SK-N-MC (cell line): Measurements from ENCODE around the gene IFFO2.

ENCODE experiments used
- DNase-seq: peaks from one replicate; pipeline ENCODE4 v3.0.0-alpha.2; 2011; ENCODE audit warnings: low read depth, low spot score
- H3K27ac ChIP-seq: fragments of 200-600 bp; sonication (generic); 2 replicates; pipeline ENCODE4 v1.5.1; 2016; ENCODE audit warnings: mixed run types
- H3K36me3 ChIP-seq: fragments of 200-600 bp; sonication (generic); 2 replicates; pipeline ENCODE4 v1.6.1; 2017; ENCODE audit warnings: antibody characterized with exemption, low read length, mixed read lengths; ENCODE audit not compliant: insufficient read depth
- H3K4me3 ChIP-seq: fragments of 200-600 bp; sonication (generic); 2 replicates; pipeline ENCODE4 v1.5.1; 2016
- H3K9ac ChIP-seq: fragments of 200-600 bp; sonication (generic); 2 replicates; pipeline ENCODE4 v1.8.0; 2017; ENCODE audit warnings: mixed run types, mixed read lengths; ENCODE audit not compliant: insufficient read length
- H3K9me3 ChIP-seq: fragments of 200-600 bp; sonication (generic); 2 replicates; pipeline ENCODE4 v1.6.1; 2017; ENCODE audit warnings: low read depth, mild to moderate bottlenecking, antibody characterized with exemption, low read length, moderate library complexity, mixed read lengths
- EZH2 ChIP-seq: fragments of 200-600 bp; sonication (generic); IDR thresholded peaks from one replicate; pipeline ENCODE4 v1.6.1; 2017; ENCODE audit warnings: antibody characterized with exemption
- FOXP2 ChIP-seq: optimal IDR thresholded peaks from 2 replicates; pipeline ENCODE3; 2011; ENCODE audit warnings: mild to moderate bottlenecking, moderate library complexity; ENCODE audit not compliant: insufficient read depth; ENCODE audit errors: extremely low read length, control extremely low read depth
- POLR2AphosphoS5 ChIP-seq: IDR thresholded peaks from 2 replicates; pipeline ENCODE4 v1.6.1; 2012; ENCODE audit warnings: mild to moderate bottlenecking, low read depth, low read length, borderline replicate concordance

The IFFO2 gene

GRCh38 chr1:18974606-18975005, 18.1 kb upstream of the IFFO2 start:
- DNase-seq: no peak
- no peak overlapping the region for H3K4me3 ChIP-seq
- no peak overlapping the region for H3K27ac ChIP-seq
- no peaks in the 10 kb centered on the region for H3K36me3 ChIP-seq
- no peaks in the 10 kb centered on the region for H3K9me3 ChIP-seq
- TF ChIP-seq FOXP2 (no peak), POLR2AphosphoS5 (no peak), EZH2 (no peak)
- H3K9ac ChIP-seq: no peak overlapping the region

- TF ChIP-seq EZH2 (no peak), FOXP2 (no peak), POLR2AphosphoS5 (no peak)
- Histone ChIP-seq H3K9me3 (no peaks in the 10 kb centered on the region), H3K4me3 (no peak overlapping the region), H3K9ac (no peak overlapping the region), H3K27ac (no peak overlapping the region), H3K36me3 (no peaks in the 10 kb centered on the region)
- no peak for DNase-seq
These were observed 17.5 kb upstream of the IFFO2 start for GRCh38 chr1:18974005-18974404.

DNA sequence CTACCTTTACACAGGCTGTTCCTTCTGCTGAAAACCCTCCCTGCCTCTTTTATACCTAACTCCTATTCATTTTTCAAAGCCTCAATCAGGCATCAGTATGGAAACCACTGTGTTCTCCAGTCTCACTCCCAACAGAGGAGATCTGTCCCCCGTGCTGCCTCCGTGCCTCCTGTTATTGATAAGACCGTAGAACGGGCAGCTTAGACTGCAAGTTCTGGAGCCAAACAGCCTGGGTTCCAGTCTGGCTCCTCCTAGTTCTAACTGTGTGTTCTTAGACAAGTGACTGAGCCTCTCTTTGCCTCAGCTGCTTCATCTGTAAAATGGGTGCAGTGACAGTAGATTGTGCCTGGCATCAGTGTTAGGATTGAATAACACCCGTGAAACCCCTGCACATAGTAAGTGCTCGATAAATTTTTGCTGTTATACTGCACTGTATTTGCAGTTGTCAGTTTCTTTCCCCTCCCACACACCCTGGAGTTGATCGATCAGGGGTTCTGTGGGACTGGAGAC, 17.0 kb upstream of the IFFO2 start:
- no peak for DNase-seq
- TF ChIP-seq FOXP2 (no peak), POLR2AphosphoS5 (no peak), EZH2 (no peak)
- no peaks in the 10 kb centered on the region for H3K9me3 ChIP-seq
- no peaks in the 10 kb centered on the region for H3K36me3 ChIP-seq
- H3K9ac ChIP-seq: no peak overlapping the region
- no peak overlapping the region for H3K27ac ChIP-seq
- no peak overlapping the region for H3K4me3 ChIP-seq

DNA sequence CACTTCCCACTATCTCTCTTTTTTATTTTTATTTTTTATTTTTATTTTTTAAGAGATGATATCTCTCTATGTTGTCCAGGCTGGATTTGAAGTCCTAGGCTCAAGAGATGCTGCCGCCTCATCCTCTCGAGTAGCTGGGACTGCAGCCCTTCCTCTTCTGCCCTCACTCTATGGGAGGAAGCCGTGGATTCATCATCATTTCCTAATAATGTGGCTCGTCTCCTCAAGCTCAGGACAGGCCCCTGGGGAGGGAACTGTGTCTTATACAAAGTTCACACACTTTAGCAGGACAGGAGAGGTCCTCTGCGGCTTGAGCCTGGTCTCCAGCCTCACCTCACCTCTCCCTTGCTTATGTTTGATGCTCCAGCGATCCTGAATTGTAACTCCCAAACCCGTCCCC, 16.5 kb upstream of the IFFO2 start:
- H3K9ac ChIP-seq: no peak overlapping the region
- no peaks in the 10 kb centered on the region for H3K36me3 ChIP-seq
- TF ChIP-seq EZH2 (no peak), POLR2AphosphoS5 (no peak), FOXP2 (no peak)
- H3K27ac ChIP-seq: no peak overlapping the region
- no peak for DNase-seq
- no peak overlapping the region for H3K4me3 ChIP-seq
- no peaks in the 10 kb centered on the region for H3K9me3 ChIP-seq

DNA sequence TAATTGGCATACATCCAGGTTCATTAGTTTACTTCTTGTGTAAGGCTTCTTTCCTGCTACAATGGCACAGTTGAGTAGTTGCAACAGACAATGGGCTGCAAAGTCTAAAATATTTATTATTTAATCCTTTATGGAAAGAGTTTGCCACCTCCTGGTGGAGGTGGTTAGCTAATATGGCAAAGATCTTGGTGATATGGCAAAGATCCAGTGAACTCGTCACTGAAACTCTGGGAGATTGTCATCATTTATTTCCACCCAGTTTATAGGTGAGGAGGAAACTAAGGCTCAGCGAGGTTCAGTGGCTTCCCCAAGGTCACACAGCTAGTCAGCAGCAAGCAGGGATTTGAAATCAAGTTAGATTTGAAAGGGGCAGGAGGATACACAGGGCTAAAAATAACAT, 16.1 kb upstream of the IFFO2 start:
- H3K9ac ChIP-seq: no peak overlapping the region
- no peaks in the 10 kb centered on the region for H3K36me3 ChIP-seq
- H3K4me3 ChIP-seq: no peak overlapping the region
- no peak for TF ChIP-seq FOXP2
- TF ChIP-seq EZH2: no peak
- TF ChIP-seq POLR2AphosphoS5: no peak
- H3K27ac ChIP-seq: no peak overlapping the region
- no peaks in the 10 kb centered on the region for H3K9me3 ChIP-seq
- DNase-seq: no peak

DNA sequence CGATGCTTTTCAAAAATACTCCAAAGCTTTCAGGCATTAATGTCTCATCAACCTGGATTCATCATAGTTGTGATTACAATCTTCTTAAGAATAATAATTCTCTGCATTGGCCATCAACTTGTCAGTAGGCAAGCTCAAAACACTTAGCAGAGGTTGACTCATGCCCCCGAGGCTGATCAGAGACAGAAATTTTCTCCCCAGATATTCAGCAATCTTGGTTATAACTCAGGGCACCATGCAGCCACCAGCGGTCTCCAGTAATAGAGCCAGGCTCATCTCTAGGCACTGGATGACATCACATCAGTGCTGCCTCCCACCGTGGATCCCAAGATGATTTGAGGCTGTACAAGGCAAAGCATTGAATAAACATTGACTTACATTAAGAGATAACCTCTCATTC, 14.3 kb upstream of the IFFO2 start:
- H3K9ac ChIP-seq: no peak overlapping the region
- DNase-seq: no peak
- H3K4me3 ChIP-seq: no peak overlapping the region
- H3K9me3 ChIP-seq: no peaks in the 10 kb centered on the region
- no peak overlapping the region for H3K27ac ChIP-seq
- H3K36me3 ChIP-seq: no peaks in the 10 kb centered on the region
- TF ChIP-seq POLR2AphosphoS5 (no peak), EZH2 (no peak), FOXP2 (no peak)

- Histone ChIP-seq H3K9me3 (no peaks in the 10 kb centered on the region), H3K36me3 (no peaks in the 10 kb centered on the region), H3K27ac (no peak overlapping the region), H3K9ac (no peak overlapping the region), H3K4me3 (no peak overlapping the region)
- TF ChIP-seq FOXP2 (no peak), POLR2AphosphoS5 (no peak), EZH2 (no peak)
- DNase-seq: no peak
These were observed 13.9 kb upstream of the IFFO2 start for GRCh38 chr1:18970358-18970757.

DNA sequence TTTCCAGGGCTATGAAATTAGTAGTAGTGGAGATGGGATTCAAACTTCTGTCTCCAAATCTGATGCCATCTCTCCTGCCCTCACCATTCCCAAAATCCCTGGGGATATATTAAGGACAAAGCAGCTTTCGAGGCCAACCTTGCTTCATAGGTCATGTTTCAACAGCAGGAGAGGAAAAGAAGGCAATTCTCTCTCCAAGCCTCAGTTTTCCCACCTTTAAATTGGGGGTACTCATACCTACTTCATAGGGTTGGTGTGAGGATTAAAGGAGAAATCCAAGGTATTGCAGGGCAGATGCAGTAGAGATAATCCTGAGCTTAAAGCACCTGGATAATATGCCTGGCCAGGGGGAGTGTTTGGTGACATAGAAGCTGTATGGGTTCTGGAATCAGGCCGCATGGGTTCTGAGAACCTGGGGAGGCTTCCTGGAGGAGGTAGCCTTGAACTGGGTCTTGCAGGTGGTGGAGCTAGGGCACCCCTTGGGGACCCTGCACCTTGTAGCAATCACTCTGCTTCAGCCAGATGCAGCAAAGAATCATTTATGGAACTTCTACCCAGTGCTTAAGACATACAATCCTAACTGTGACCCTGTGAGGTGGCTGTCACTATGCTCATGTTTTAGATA, 10.7 kb upstream of the IFFO2 start:
- no peak for DNase-seq
- Histone ChIP-seq H3K27ac (no peak overlapping the region), H3K4me3 (no peak overlapping the region), H3K36me3 (no peaks in the 10 kb centered on the region), H3K9ac (no peak overlapping the region), H3K9me3 (no peaks in the 10 kb centered on the region)
- TF ChIP-seq FOXP2 (no peak), POLR2AphosphoS5 (no peak), EZH2 (no peak)
